CD14-positive monocyte (primary cell): Measurements from ENCODE around the gene CNIH2. TPM values are rescaled to one million over a fixed set of nuclear protein-coding genes. Genes with fewer than 3 reads are reported as not detected.

Experiments
- DNase-seq, 3 donors: peaks; one replicate each; pipeline ENCODE4 v3.0.0-alpha.2; 2011 to 2022
- H2AFZ ChIP-seq: 2 replicates; pipeline ENCODE4 v1.6.0; 2012; ENCODE audit warnings: mild to moderate bottlenecking, low read depth, low read length, inconsistent platforms; ENCODE audit not compliant: insufficient read depth, poor library complexity, severe bottlenecking
- H3K27ac ChIP-seq, 2 donors: 1 replicate in 1 of 2; 2 replicates in 1 of 2; pipeline ENCODE4 v1.5.1; 2012 to 2013; ENCODE audit warnings: low read length in 2 of 2, control low read depth in 1 of 2, inconsistent platforms in 1 of 2, low read depth in 1 of 2, mild to moderate bottlenecking in 1 of 2
- H3K27me3 ChIP-seq, 2 donors: one replicate each; pipeline versions ENCODE4 v1.6.0 to v1.6.1; 2011 to 2013; ENCODE audit warnings: low read length in 2 of 2; ENCODE audit not compliant: control insufficient read depth in 2 of 2, insufficient read depth in 2 of 2
- H3K36me3 ChIP-seq, 2 donors: replicated peaks in 1 of 2; 1 replicate in 1 of 2; 2 replicates in 1 of 2; pipeline versions ENCODE4 v1.5.1 to v1.6.1; 2012 to 2013; ENCODE audit warnings: low read length in 2 of 2, control low read depth in 1 of 2, inconsistent platforms in 1 of 2, mild to moderate bottlenecking in 1 of 2; ENCODE audit not compliant: insufficient read depth in 2 of 2, control insufficient read depth in 1 of 2
- H3K4me1 ChIP-seq, 2 donors: 1 replicate in 1 of 2; 2 replicates in 1 of 2; pipeline versions ENCODE4 v1.5.1 to v1.6.1; 2012 to 2013; ENCODE audit warnings: low read length in 2 of 2, control low read depth in 1 of 2, inconsistent platforms in 1 of 2, mild to moderate bottlenecking in 1 of 2, moderate library complexity in 1 of 2; ENCODE audit not compliant: insufficient read depth in 2 of 2, control insufficient read depth in 1 of 2
- H3K4me2 ChIP-seq: replicated peaks from 2 replicates; pipeline ENCODE3; 2012; ENCODE audit warnings: low read length, moderate library complexity, mild to moderate bottlenecking; ENCODE audit not compliant: poor library complexity, severe bottlenecking; ENCODE audit errors: extremely low read depth
- H3K4me3 ChIP-seq, 3 experiments: fragments of 200-600 bp in 1 of 3; sonication (generic) in 1 of 3; replicated peaks in 1 of 3; 1 replicate in 2 of 3; 2 replicates in 1 of 3; pipeline ENCODE4 v1.5.1; 2011 to 2013; ENCODE audit warnings: low read length in 3 of 3, mild to moderate bottlenecking in 3 of 3, control low read depth in 2 of 3, low read depth in 2 of 3, inconsistent platforms in 1 of 3, moderate library complexity in 1 of 3
- H3K79me2 ChIP-seq: 2 replicates; pipeline ENCODE4 v1.6.0; 2012; ENCODE audit warnings: mild to moderate bottlenecking, control low read depth, inconsistent platforms, low read length, moderate library complexity; ENCODE audit not compliant: insufficient read depth
- H3K9ac ChIP-seq: 2 replicates; pipeline ENCODE4 v1.6.0; 2017; ENCODE audit warnings: low read length, mild to moderate bottlenecking; ENCODE audit not compliant: insufficient read depth, poor library complexity, severe bottlenecking
- H3K9me3 ChIP-seq, 2 donors: replicated peaks in 1 of 2; 1 replicate in 1 of 2; 2 replicates in 1 of 2; pipeline versions ENCODE4 v1.5.1 to v1.6.1; 2012 to 2013; ENCODE audit warnings: low read length in 2 of 2, control low read depth in 1 of 2; ENCODE audit not compliant: control insufficient read depth in 1 of 2, insufficient read depth in 1 of 2
- H4K20me1 ChIP-seq: 2 replicates; pipeline ENCODE4 v1.6.0; 2012; ENCODE audit warnings: mild to moderate bottlenecking, low read length, control low read depth, moderate library complexity; ENCODE audit not compliant: insufficient read depth
- H3K27ac Mint-ChIP-seq, 7 donors: one replicate each; pipeline ENCODE4 v1.8.0; 2020; ENCODE audit warnings: mild to moderate bottlenecking in 7 of 7, mixed read lengths in 7 of 7, moderate library complexity in 6 of 7, inconsistent platforms in 2 of 7
- H3K27me3 Mint-ChIP-seq, 3 donors: one replicate each; pipeline ENCODE4 v1.8.0; 2021 to 2022; ENCODE audit warnings: low read depth in 3 of 3, mild to moderate bottlenecking in 3 of 3, mixed read lengths in 3 of 3, moderate library complexity in 3 of 3, inconsistent platforms in 1 of 3
- H3K36me3 Mint-ChIP-seq, 2 donors: one replicate each; pipeline ENCODE4 v1.8.0; 2020; ENCODE audit warnings: mixed read lengths in 2 of 2, inconsistent platforms in 1 of 2, mild to moderate bottlenecking in 1 of 2
- H3K4me1 Mint-ChIP-seq: one replicate; pipeline ENCODE4 v1.8.0; 2020; ENCODE audit warnings: mild to moderate bottlenecking, mixed read lengths
- H3K4me3 Mint-ChIP-seq, 2 donors: one replicate each; pipeline ENCODE4 v1.8.0; 2020; ENCODE audit warnings: mild to moderate bottlenecking in 2 of 2, mixed read lengths in 2 of 2, moderate library complexity in 1 of 2
- H3K9me3 Mint-ChIP-seq, 7 donors: one replicate each; pipeline ENCODE4 v1.8.0; 2020 to 2022; ENCODE audit warnings: mixed read lengths in 7 of 7, mild to moderate bottlenecking in 6 of 7, moderate library complexity in 6 of 7, inconsistent platforms in 2 of 7
- CTCF ChIP-seq: fragments of 200-600 bp; IDR thresholded peaks from one replicate; pipeline ENCODE4 v1.8.0; 2022; ENCODE audit warnings: antibody characterized with exemption, mild to moderate bottlenecking
- WGBS: methylation state at CpG from one replicate; pipeline ENCODE4 v1.1.5; 2013; ENCODE audit warnings: missing lambda C conversion rate; ENCODE audit not compliant: insufficient coverage; 5-methylcytosine and 5-hydroxymethylcytosine counted together
- intact Hi-C, 2 donors: fragments of 100-400 bp; cut with micrococcal nuclease; formaldehyde crosslinking; loops; one replicate each; pipeline versions ENCODE4 v1.15.0 to v1.15.1; 2023
- polyA plus RNA-seq, 3 donors: library from polyadenylated mRNA; depleted of rRNA in 1 of 3; unstranded in 2 of 3; stranded (reverse) in 1 of 3; fragments of 300-500 nt in 2 of 3; fragments of >200 nt in 1 of 3; fragmentation: Illumina TruSeq in 2 of 3; gene quantifications; 1 replicate in 2 of 3; 2 replicates in 1 of 3; pipeline ENCODE4 v1.2.3, GENCODE V29; 2012 to 2021

The CNIH2 gene
- polyA plus RNA-seq, 3 donors, result 1.2 TPM; not detected in 2

GRCh38 chr11:66258473-66258893, 19.5 kb upstream of the CNIH2 start:
- H3K4me1 ChIP-seq, result peaks cover 16 to 21% of the 10 kb centered on the region in 2 donors
- no peaks in the 10 kb centered on the region for H4K20me1 ChIP-seq
- peak overlapping the region in 1 of 7 donors; percentile 20 for H3K27ac Mint-ChIP-seq
- peak overlapping the region; percentile 76 to 85 for H3K4me3 Mint-ChIP-seq
- H3K4me3 ChIP-seq, result peak overlapping the region in 2 of 3 experiments; percentile 71 to 91
- H3K27me3 Mint-ChIP-seq, result peaks cover 39 to 58% (median 48%) of the 10 kb centered on the region in 3 donors
- H3K36me3 ChIP-seq, result no peaks in the 10 kb centered on the region
- peak overlapping the region; percentile 100 for H3K4me2 ChIP-seq
- peak; percentile 58 for TF ChIP-seq CTCF
- H3K79me2 ChIP-seq, result no peaks in the 10 kb centered on the region
- intact Hi-C loops, result no loop called here
- no peak overlapping the region for H3K27ac ChIP-seq
- H3K9ac ChIP-seq, result peak overlapping the region; percentile 69
- peaks cover 7 to 12% of the 10 kb centered on the region in 2 donors for H3K36me3 Mint-ChIP-seq
- 6% methylated on average over 28 of the region's 28 CpGs for WGBS
- peaks cover 11% of the 10 kb centered on the region for H3K4me1 Mint-ChIP-seq
- H3K27me3 ChIP-seq, result peaks cover 20 to 41% of the 10 kb centered on the region in 2 donors
- H3K9me3 ChIP-seq, result peaks cover 0 to 8% of the 10 kb centered on the region in 2 donors
- H3K9me3 Mint-ChIP-seq, result peaks cover 0 to 19% (median 3%) of the 10 kb centered on the region in 7 donors
- peak overlapping the region; percentile 99 for H2AFZ ChIP-seq
- DNase-seq, result no peak

- Histone ChIP-seq H3K79me2 (no peaks in the 10 kb centered on the region), H3K9ac (no peak overlapping the region), H2AFZ (no peak overlapping the region), H3K9me3 (peaks cover 0 to 8% of the 10 kb centered on the region in 2 donors), H3K4me2 (no peak overlapping the region), H3K4me3 (no peak overlapping the region), H3K27me3 (peaks cover 20 to 40% of the 10 kb centered on the region in 2 donors), H3K27ac (no peak overlapping the region), H3K36me3 (no peaks in the 10 kb centered on the region), H4K20me1 (no peaks in the 10 kb centered on the region), H3K4me1 (peaks cover 16 to 21% of the 10 kb centered on the region in 2 donors)
- TF ChIP-seq CTCF, result no peak
- peak overlapping the region in 1 of 7 donors; percentile 48 for H3K27ac Mint-ChIP-seq
- H3K4me3 Mint-ChIP-seq, result no peak overlapping the region
- peaks cover 7 to 12% of the 10 kb centered on the region in 2 donors for H3K36me3 Mint-ChIP-seq
- no peak for DNase-seq
- 100% methylated on average over 2 of the region's 2 CpGs for WGBS
- H3K4me1 Mint-ChIP-seq, result peaks cover 11% of the 10 kb centered on the region
- H3K9me3 Mint-ChIP-seq, result peaks cover 0 to 19% (median 3%) of the 10 kb centered on the region in 7 donors
- intact Hi-C loops, result no loop called here
- H3K27me3 Mint-ChIP-seq, result peaks cover 39 to 56% (median 48%) of the 10 kb centered on the region in 3 donors
Measured at GRCh38 chr11:66259225-66259624, 18.8 kb upstream of the CNIH2 start.
